Eye (tissue), 1 donor: Measurements from ENCODE around the gene CDH23.

Source experiments
- DNase-seq: peaks from one replicate; pipeline ENCODE4 v3.0.0-alpha.2; 2015

CDH23 gene

DNA sequence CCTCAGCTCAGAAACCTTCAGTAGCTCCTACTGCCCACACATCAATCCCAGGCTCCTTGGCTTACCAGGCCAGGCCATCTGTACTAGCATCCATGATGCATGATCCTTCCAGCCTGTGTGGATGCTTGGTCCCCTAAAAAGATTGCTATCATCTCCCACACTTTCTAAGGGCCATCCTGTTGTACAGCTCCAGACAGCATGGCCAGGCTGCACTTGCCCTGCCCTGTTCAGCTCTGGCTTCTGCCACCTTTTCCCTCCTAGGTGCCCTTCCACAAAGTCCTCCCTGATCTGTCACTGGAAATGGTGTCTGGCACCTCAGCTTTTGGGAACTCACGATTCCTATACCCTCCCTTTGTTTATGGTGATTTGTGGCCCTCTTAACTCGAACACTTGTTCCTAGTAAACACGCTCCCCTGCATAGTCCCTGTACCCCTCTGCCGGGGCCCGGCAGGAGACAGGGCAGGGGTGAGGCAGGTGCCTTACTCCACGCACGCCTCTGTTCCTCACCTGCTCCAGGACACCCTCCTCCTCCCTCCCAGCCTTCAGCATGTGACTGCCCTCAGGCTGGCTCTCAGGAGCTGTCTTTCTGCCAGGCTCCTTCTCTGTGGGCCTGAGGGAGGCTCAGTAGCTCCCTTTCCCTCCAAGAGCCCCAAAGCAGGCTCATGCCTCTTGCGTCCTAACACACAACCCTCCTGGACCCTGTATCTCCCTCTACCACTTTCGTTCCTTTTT is 71.8 kb downstream of the CDH23 start:
- no peak for DNase-seq

DNA sequence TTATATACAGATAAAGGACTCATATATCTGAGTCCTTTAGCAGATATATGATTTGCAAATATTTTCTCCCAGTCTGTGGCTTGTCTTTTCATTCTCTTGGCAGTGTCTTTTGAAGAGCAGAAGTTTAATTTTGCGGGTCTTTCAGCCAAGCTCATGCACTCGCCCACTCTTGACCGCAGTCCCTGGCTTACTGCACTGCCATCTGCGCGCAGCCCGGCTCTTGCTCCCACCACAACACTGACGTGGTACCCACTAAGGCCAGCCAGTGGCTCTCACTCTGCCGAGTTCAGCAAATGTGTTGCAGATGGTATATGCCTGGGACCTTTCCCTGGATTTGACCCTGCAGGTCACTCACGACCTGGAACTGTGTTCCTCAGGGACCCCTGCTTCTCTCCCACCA is 74.3 kb downstream of the CDH23 start:
- DNase-seq = no peak

DNA sequence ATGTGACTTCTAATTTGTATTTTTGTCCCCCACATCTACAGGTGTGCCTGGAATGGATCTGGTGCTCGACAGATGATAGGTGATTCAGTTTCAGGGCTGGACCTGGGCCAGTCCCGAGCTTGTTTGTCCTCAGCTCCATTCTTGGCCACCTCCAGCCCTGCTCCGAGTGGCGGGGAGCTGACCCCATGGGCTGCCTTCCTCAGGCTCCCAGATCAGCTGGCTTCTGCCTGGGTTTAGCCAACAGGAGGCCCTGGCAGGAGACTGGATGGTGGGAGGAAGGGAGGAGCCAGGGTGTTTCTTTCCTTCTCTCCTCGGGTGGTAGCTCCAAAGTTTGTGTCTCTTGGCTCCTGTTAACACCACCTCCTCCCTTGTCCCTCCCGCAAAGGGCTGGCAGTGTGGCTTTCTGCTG is 75.2 kb downstream of the CDH23 start:
- no peak for DNase-seq

DNA sequence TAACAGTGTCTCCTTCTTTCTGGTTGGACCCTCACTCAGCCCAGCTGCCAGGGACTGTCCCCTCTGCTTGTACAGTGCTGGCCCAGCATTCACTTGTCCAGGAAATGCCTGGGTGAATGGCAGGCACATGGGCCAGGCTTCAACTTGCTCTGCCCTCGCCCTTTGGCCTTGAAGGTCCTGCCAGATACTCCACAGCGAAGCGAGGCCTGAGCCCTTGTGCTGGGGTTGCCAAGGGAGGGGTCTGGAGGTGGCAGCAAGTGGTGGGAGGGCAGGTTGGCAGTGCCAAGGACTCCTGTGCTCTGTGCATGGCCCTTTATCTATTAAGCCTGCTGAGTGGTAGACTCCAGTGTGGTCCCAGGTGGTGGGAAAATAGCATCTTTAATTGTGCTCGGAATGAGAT is 75.7 kb downstream of the CDH23 start:
- DNase-seq = no peak

DNA sequence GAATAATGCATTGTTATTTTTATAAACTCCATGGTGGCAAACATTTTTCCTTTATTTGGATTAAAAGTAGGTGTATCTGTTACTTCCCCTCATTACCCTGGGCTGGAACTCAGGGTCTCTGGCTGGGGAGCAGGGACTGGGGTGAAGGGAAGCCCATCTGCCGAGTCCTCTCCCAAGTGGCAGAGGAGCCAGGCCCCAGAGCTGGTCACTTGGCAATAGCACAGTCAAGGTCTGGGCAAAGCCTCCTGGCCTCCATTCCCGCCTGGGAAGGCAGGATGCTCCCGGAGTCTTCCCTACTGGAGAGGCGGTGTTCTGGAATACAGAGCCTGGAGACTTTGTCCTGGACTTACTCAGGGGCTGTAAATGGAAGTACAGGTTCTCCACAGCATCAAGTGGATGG is 76.2 kb downstream of the CDH23 start:
- no peak for DNase-seq

DNA sequence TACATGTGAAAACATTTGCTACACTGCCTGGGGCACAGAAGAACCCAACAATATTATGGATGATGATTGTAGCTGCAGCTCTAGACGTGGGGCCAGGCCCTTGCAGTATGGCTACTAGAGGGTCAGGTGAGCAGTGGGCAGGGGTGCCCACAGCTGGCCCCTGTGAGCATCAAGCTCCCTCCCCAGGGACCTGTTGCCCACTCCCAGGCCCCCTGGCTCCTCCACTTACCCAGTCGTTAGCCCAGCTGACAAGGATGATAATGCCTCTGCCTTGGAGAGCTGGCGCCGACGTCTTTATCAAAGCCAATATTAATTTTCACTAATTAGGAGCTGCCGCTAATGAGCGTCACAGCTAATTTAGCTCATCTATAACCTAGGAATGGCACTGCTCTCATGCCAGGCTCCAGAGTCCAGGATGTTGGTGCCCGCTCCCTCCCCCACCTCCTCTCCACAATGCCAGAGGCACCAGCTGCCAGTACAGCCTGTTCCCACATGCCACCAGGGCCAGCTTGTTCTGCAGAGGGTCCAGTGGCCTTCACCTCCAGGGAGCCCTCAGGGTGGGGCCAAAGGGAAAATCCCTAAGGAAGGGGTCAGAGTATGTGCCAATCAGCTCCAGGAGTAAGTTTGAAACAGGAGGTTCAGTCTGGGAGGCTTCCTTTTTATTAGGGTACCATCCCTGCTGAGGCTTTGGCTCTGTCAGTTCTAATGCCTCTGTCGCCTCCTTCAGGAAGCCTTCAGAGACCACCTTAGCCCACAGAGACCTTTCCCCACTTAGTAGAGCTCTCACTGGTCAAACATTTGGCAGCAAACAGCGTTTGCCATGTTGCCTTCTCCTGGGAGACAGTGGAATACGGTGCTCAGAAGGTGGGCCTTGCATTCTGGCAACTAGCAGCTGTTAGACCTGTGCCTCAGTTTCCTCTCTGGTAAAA is 77.2 kb downstream of the CDH23 start:
- no peak for DNase-seq

DNA sequence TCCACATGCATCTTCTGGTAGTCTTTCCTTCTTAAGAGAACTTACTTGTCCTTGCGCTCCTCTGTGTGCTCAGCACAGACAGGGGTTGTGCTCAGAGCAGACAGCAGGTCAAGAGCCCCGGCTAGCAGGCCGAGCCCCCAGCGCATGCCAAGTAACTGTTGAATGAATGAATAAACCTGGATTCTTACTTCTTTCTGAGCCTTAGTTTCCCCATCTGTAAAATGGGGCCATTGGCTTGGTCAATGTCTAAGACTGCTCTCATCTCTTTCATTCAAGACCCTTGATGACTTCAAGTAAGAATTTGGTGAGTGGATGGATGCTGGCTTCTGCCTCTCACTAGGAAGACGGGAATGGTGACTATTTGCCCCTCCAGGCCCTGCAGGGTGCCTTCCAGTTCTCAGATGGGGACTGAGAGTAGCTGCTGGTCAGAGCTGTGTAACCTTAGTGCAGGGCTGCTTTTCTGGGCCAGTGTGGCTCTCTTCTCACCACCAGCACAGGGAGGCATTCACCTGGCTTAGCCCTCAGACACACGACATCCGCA is 78.1 kb downstream of the CDH23 start:
- no peak for DNase-seq

DNA sequence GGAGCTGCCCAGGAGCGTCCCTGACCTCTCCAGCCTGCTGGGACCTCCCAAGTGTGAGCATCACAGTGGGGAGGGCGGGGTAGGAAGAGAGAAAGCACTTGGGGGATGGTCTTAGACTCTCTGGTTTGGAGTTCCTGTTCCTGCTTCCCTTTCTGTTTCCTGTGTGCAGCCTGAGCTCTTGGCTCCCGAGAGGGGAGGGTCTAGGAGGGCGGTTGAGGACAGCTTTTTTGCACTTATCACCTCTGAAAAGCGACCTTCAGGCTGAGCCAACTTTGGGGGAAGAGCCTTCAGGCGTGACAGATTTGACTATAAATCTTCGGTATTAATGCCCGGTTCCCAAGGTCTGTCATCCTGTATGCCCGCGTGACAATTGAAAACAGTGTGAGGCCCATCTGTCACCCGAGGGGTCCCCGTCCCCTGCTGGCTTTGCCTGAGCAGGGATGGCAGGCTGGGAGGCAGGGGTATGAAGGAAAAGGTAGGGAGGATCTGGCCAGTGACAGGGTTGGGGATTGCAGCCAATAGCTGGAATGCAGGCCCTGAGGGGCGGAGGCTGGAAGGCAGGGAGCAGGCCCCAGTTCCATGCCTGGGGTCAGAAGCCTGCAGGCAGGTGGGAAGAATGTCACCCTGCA is 78.6 kb downstream of the CDH23 start:
- DNase-seq = no peak

DNA sequence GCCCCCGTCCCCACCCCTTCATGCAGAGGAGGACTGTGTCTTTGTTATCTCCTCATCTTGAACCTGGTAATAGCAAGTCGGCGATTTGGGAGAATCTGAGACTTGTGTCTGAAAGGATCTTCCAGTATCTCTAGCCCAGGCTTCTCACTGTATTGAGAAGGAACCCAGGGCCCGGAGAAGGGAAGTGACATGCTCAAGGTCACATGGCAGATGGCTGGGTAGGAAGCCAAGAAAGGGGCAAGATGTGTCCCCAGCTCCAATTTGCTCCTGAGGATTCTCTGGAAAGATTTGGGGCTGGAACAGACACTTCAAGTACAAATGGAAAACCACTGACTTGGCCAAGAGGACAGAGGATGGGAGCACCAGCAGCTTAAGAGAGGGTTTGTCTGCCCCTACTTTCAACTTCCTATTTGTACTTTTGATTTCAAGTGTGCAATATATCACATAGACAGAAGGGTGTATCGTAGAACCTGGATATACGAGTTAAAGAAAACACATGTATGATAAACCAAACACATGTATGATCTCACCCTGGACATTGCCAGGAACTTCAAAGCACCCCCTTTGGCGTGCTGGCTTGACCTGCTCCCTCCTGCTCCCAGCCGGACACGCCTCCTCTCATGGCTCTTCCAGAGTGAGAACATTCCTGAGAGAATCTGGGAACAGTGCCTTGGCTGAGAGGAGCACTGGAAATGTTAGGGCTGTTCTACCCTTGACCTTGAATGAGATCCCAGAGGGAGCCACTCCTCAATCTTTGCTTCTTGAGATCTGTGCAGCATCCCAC is 79.7 kb downstream of the CDH23 start:
- DNase-seq = no peak

DNA sequence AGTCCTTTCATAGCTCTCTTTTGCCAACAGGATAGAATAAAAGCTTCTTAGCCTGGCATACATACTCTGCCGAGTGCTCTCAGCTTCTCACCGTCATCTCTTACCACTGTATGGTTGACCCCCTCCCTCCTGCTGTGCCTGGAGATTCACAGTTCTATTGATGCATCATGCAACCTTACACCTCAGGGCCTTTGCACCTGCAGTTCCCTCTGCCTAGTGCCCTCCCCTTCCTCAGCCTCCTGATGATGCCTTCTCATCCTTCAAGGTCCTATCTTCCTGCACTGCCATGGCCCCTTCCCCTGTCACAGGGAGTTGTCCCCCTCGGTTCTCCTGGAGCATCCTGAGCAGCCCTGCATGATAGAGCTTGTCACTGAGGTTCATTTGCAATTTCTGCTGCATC is 81.5 kb downstream of the CDH23 start:
- DNase-seq = no peak

DNA sequence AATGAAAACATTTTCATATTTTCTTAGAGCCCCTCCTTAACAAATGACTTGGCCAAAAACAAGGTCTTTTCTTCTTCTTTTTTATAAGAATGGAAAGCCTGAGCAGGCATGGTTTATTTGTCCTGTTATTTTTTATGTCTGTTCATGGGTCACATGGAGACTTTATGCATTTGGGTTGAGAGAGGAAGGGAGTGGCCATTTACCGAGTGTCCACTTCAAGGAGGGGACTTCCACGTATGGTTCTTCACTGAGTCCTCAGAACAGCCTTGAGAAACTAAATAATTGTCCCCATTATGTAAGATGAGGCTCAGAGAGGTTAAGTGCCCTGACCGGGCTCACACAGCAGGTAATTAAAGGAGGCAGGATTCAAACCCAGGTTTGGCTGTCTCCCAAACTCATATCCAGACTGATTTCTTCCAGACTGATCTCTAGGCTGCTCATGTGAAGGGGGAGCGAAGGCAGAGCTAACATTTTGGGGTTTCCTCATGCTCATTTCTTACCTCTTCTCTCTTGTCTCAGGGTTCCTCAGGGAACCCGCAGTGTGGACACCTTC is 82.2 kb downstream of the CDH23 start:
- no peak for DNase-seq

DNA sequence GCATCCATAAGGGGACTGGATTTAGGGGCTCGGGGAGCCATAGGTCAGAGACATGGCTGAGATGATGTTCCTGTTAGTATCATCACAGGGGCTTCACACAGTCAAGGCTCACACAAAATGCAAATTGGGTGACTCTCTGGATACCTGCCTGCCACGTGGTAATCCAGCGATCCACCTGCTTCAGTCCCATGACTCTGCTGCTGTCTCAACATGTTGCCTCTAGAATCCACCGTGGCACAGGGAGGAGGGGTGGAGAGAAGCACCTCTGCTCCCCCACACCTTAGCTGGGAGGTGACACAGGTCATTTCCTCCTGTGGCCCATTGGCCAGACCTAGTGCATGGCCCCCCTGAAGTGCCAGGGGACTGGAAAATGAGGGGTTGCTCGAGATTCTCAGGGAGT is 83.1 kb downstream of the CDH23 start:
- DNase-seq = no peak

DNA sequence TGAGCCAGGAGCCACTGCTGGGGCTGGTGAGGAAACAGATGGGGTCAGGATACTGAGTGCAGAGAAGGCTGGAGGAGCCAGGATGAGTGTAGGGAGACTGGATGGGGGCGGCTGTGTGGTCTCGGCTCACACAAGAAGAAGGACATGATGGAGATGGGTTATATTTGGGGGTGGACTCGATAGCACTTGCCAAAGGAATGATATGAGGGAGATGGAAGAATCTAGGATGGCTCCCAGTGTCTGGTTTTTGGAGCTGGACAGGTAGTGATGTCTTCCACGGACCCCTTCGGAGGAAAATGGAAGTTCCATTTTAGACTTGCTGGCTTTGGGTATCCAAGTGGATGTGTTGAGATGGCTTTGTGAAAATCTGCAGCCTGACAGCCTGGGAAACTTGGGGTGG is 83.9 kb downstream of the CDH23 start:
- no peak for DNase-seq

DNA sequence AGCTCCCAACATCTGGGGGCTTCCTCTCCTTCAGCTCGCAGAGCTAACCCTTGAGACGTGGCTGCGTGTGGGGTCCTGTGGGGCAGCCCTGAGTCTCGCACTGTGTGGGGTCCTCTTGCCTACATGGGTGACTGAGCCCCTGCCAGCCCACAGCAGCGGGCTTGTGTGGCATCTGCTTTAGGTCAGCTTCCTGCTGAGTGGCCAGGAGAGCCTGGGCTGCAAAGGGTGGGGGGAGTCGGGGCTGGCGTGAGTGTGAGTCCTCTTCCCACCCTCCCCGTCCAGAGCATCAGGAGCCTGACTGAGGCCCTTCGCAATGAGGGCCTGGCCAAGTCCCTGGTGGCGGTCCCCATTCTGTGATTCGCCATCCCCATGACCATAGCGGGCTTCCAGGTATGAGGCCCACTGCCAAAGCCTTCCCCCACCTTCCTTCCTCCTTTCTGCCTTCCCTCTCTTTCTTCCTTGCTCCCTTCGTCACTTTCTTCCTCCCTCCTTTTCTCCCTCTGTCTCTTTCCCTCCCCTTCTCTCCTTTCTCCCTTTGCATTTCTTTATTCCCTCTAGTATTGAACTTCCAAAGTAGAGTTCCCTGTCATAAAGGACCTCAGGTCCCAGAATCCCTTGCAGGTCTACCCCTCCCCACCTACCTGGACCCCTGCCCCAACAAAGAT is 85.2 kb downstream of the CDH23 start:
- DNase-seq = no peak

DNA sequence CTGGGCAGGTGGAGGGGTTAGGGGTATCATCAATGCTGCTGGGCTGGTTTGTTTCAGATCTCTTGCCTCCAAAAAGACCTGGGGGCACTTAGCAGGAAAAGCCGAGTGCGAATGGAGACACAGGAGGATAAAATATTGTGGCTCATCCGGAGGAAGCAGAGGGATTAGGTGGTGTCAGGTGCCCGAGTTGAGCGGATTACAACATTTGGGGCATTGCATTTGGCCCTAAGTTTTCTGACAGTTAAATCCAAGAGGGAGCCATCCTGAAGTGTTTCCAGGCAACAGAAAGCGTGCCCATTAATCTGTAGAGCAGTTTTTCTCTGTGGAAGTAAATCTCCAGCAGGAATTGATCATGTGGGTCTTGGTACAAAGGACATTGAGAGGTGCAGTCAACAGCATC is 85.9 kb downstream of the CDH23 start:
- no peak for DNase-seq

DNA sequence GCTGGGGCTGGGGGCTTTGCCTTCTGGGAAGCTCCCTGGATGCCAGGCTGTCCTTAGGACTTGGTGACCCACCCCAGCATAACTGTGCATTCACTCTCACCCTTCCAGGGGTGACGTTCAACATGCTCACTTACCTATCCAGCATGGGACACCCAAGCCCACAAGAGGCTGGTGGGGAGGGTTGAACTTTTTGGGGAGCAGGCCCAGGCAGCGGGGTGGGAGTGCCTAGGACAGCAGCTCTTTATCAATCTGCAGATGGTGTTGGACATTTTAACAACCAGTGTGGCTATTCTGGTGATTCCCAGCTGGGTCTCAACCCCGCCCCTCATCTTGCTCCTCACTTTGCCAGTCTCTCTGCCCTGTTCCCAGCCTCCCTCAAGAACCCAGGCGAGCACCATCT is 86.4 kb downstream of the CDH23 start:
- DNase-seq = no peak

DNA sequence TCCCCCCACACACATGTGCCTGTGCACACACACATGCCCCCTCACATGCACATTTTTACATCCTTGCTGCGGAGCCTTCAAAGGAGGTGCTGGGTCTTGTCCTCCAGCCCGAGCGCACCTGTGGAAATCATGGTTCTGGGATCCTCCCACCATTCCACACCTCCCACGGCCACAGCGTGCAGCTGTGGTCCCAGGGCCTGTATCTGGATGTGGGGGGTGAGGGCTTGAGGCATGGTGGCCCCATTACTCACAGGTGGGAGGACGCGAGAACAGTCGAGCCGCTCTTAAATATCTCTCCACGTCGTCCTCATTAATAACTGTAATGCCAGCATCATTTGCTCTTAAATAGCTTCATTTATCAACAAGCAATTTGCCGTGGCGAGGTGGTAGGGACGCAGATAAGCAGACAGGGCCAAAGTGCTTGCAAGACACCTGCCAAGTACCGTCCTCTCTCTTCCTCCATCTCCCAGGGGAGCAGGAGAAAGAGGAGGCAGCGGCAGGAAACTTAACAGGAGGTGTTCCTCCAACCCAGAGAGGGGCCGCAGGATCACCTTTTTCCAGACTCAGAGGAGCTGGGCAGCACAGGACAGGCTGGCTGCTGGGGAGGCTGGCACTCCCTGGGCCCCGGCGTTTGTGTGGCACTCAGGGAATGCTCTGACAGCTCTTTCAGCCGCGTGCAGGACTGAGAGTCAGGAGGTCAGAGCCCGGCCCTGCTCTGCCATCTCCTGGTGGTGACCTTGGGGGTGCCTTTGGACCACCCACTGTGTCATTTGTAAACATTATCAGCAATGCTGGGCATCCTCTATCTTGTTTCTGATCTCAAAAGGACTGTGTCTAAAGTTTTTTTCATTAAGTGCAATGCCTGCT is 87.4 kb downstream of the CDH23 start:
- DNase-seq = no peak

DNA sequence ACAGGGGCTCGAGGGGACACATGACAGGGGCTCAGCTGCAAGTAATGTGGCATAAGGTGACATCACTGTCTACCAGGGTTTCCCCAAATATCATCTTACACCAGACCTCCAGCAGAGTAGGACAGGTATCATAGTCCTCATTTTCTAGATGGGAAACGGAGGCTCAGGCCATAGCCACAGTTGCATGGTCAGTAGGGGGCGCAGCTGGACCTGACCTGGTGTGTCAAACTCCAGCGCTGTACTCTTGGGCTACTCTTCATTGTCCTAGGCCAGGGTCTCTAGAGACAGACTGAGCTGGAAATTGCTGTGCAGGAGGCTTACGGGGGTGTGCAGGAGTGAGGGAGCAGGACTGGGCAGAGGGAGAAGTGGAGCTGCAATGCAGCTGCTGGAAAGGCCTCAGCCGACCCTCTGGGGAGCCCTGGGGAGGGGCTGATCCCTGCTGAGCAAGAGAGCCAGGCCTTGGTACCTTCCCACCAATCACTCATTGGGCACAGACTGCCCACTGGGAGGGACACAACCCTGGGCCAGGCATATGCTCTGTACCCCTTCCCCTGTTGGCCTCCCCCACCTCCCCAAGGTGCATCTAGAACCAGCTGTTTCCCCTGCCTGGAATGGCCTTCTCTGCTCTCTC is 89.9 kb downstream of the CDH23 start:
- DNase-seq = peak; percentile 82

DNA sequence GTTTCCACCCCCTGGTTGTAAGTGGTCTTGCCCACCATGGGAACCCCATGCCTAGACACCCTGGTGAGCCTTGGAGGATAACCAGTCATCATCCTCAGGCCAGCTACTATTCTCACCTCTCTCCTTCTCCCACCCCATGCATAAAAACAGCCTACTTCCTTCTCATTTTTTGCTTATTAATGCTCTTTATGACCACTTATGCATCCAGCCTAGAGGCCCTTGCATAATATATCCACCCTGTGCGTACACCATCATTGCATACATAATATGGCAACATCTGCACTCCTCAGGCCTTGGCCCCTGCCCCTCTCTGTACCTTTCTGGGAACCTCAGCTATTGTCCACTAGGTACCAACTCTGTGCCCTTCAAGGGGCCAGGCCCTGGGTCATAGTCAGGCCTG is 91.0 kb downstream of the CDH23 start:
- DNase-seq = no peak

DNA sequence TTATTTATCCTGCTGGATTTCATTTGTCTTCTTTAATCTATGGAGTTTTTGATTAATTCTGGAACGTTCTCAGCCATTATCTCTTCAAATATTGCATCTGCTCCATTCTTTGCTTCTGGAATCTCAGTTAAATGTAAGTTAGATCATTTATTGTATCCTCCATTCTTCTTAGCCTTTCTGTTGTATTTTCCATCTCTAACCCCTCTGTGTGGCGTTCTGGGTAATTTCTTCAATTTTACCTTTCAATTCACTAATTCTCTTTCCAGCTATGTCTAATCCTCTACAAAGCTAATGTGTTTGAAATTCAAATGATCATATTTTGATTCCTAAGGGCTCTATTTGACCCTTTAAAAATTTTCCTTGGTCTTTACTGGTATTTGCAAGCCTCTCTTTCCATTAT is 92.4 kb downstream of the CDH23 start:
- DNase-seq = no peak
